OCI-LY3 (cell line): Measurements from ENCODE around the gene ZNF516.

Source experiments
- EZH2phosphoT487 ChIP-seq: fragments of 200-600 bp; shearing (Covaris generic); IDR thresholded peaks from 2 replicates; pipeline ENCODE4 v1.6.1; 2018; ENCODE audit warnings: antibody characterized with exemption, mixed run types, low read depth
- TF ChIP-seq, protein P1 (sequence below): fragments of 200-600, 300-600 bp; sonication (generic); IDR thresholded peaks from 2 replicates; pipeline ENCODE4 v1.5.1; 2014; ENCODE audit warnings: antibody characterized with exemption, low read length, low read depth

DNA sequence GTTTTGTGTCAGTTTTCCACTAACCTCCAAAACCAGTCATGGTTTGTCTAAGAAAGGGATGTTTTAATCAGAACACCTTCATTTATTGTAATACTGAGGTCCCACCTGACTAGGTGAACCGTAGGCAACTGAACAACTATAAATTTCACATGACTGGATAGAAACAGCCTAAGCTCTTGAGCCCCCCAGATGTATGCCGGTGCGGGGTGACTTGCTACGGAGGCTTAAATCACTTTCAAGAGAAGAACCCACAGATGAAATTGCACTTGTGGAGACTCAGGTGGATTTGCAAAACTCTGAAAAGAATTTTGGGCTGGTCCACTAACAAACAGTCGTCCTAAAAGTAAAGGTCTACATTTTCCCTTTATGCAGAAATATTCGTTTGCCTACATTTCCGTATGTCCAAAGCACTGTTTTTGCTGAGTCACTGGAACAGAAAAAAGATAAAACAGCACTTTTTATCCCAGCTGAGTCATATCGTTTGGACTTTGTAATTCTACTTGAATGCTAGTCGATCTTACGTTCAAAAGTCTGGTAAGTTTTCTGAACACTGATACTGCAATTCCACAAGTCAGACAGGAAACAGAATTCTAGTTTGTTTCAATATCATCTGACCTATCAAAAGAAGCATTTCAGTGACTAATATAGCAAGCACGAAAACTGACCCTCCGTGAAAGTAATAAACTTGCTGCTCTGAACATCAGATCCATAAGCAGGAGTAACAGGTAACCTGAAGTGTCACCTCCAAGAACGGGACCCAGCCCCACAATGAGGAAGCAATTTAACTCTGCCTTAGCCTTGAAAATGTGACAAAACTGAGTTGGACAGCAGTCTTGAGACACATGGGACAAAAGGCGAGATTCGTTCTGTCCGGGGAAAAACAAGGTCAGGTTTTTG, 18.1 kb downstream of the ZNF516 start:
- TF ChIP-seq, protein P1, sequence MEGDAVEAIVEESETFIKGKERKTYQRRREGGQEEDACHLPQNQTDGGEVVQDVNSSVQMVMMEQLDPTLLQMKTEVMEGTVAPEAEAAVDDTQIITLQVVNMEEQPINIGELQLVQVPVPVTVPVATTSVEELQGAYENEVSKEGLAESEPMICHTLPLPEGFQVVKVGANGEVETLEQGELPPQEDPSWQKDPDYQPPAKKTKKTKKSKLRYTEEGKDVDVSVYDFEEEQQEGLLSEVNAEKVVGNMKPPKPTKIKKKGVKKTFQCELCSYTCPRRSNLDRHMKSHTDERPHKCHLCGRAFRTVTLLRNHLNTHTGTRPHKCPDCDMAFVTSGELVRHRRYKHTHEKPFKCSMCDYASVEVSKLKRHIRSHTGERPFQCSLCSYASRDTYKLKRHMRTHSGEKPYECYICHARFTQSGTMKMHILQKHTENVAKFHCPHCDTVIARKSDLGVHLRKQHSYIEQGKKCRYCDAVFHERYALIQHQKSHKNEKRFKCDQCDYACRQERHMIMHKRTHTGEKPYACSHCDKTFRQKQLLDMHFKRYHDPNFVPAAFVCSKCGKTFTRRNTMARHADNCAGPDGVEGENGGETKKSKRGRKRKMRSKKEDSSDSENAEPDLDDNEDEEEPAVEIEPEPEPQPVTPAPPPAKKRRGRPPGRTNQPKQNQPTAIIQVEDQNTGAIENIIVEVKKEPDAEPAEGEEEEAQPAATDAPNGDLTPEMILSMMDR: no peak
- no peak for TF ChIP-seq EZH2phosphoT487
